ENCODE measurements around the gene TPD52L1.
A peak's percentile ranks its signal among the peaks of the same experiment; 100 is the strongest.
"Not testable (repeated sequence)": the region's sequence is repeated elsewhere in the genome, so short reads cannot be mapped to it uniquely, and the experiment has no call there.

Gene TPD52L1

GRCh38 chr6:125153391-125154117 lies at the start of gene TPD52L1:
TSS of gene TPD52L1 (plus strand) at chr6:125153773. CDS start at chr6:125153952, 179 bp downstream.
- peak; percentile 28 for DNase-seq (ENCODE audit: extremely low read depth in 1 of 2, low read depth in 1 of 2)

DNA sequence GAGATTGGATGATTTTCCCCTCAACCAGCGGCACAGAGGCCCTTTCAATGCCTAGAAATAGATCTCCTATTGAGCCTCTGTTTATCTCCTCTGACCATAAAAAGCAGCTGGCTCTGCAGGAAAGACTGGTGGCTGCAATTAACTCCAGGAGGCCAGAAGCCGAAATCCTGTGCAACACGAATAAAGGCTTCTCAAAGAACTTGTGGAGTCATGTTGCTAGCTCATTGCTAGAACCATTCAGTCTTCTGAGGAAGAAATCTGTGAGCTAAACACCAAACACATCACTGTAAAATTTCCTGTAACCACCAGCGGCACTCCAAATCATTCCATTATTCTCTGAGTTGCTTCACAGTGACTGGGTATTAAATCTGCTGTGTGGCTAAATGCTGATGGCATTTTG lies 49.1 kb upstream of the TPD52L1 start:
- no peak for DNase-seq (ENCODE audit: extremely low read depth in 1 of 2, low read depth in 1 of 2)

GRCh38 chr6:125107048-125107447 lies 46.5 kb upstream of the TPD52L1 start:
- DNase-seq (ENCODE audit: extremely low read depth in 1 of 2, low read depth in 1 of 2) = no peak

GRCh38 chr6:125107896-125108295 lies 45.7 kb upstream of the TPD52L1 start:
- DNase-seq (ENCODE audit: extremely low read depth in 1 of 2, low read depth in 1 of 2) = no peak

GRCh38 chr6:125110056-125110455 lies 43.5 kb upstream of the TPD52L1 start:
- no peak for DNase-seq (ENCODE audit: extremely low read depth in 1 of 2, low read depth in 1 of 2)

GRCh38 chr6:125111219-125111983 lies 42.2 kb upstream of the TPD52L1 start:
- no peak for DNase-seq (ENCODE audit: extremely low read depth in 1 of 2, low read depth in 1 of 2)

GRCh38 chr6:125112934-125113333 lies 40.6 kb upstream of the TPD52L1 start:
- no peak for DNase-seq (ENCODE audit: extremely low read depth in 1 of 2, low read depth in 1 of 2)

DNA sequence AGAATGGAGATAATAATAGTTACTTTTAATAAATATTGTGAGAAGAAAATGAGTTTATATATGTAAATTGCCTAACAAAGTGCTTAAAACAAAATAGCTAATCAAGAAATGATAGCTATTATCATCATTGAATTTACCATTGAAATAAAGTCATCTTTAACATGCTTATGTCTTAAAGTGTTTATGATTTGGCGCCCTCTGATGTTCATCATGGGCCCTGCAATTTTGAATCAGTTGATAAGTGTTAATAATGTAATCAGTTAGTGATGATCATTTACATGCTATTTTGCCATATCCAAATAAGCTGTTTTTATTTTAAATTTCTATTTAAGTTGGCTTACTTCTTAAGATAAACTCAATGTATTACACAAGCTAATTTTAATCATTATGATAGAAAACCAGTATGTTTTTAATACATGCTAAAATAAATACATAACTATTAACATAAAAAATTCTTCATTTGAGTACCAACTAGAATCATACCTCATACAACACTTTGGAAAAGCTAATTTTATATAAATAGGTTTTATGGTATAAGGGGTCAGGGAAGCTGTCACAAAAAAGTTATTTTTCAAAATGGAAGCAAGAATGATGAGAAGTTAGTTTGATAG lies 39.2 kb upstream of the TPD52L1 start:
- peak in 1 of 2 donors; percentile 4 for DNase-seq (ENCODE audit: extremely low read depth in 1 of 2, low read depth in 1 of 2)

DNA sequence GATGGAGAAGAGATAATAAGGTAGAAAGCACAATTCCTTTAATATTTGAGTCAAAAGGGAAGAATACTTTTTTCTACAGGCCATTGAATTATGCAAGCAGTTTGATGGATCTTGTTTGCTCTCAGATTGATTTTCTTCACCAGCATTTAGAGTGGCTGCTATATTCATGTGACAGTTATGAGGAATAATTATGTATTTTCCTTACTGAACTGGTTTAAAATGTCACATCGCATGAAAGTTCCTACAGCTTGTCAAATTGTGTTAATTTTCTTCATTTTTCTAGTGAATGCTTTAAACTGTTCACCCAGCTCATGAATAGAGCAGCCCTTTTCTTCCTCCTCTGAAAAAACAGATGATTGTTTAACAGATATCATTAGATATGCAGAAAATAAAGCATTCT lies 37.4 kb upstream of the TPD52L1 start:
- DNase-seq (ENCODE audit: extremely low read depth in 1 of 2, low read depth in 1 of 2) = no peak

DNA sequence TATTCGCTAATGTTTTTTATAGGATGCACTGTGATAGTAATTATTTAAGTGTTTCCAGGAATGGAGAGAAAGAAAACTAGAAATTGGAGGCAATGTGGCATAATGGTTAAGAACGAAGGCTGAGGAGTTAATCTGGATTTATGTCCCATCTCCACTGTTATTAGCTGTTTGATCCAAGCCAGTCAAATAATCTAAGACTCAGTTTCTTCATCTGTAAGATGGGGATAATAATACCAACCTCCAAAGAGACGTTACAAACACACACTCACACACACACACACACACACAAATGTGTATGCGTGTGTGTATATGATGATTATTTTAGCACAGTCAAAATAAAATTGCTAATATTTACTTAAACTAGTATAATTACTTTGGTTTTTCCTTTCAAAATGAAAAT lies 36.9 kb upstream of the TPD52L1 start:
- DNase-seq (ENCODE audit: extremely low read depth in 1 of 2, low read depth in 1 of 2) = no peak

GRCh38 chr6:125117818-125118217 lies 35.8 kb upstream of the TPD52L1 start:
- no peak for DNase-seq (ENCODE audit: extremely low read depth in 1 of 2, low read depth in 1 of 2)

DNA sequence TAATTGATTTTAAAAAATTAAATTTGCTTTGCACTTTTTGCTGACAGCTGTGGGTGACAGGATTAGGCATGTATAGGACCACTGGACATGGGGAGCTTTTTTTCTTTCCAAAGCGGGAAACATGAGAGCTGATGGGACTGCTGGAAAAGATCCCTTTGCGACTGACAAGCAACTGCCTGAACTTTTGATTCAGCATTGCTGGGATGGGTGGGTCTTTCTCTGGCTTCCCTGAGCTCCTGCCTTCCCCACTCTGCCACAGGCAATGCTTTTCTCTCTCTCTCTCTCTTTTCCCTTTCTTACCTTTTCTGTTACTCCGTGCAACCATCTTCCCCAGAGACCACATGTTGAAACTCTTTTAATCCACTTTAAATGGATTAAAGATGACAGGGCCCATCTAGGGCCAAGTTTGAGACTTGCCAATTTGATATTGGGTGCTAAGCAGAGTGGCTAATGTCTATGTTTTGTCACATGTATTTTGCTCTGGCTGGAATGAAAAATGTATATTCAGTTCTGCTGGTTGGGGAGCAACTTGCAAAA lies 33.5 kb upstream of the TPD52L1 start:
- no peak for DNase-seq (ENCODE audit: extremely low read depth in 1 of 2, low read depth in 1 of 2)

DNA sequence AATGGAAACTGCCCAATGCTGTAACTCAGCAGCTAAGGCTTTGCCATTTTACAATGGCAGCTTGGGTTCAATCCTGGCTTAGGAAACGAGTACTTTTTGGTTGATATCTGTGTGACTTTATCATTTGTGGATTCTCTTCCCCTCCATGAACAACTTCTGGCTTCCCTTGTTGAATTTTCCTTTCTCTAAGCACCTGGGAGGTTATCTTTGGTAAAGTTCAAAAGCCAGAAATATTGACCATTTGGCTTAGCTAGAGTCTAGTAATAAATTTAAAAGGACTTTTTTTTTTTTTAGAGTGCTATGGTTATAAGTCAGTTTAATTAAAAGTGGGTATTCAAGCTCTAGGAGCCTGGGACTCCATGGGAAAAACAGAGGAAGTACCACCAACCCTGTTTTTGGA lies 31.7 kb upstream of the TPD52L1 start:
- DNase-seq (ENCODE audit: extremely low read depth in 1 of 2, low read depth in 1 of 2) = no peak

DNA sequence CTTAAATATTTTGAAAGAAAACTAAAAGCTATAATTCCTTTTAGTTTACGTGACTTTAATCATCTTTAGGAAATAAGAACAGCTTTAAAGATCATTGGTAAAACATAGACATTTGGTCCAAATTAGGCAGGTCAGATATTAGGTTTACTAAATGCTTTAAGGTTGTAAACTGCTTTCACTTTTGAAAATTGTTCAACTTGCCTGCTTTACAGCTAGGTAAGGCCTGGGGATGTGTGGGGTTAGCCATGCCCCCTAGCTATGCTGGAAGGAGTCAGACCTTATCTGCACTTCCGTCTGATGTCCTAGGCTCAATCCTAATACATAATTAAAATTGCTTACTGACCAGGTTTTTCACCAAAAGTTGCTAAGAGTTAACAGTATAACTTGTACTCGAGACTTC lies 30.5 kb upstream of the TPD52L1 start:
- DNase-seq (ENCODE audit: extremely low read depth in 1 of 2, low read depth in 1 of 2) = no peak

DNA sequence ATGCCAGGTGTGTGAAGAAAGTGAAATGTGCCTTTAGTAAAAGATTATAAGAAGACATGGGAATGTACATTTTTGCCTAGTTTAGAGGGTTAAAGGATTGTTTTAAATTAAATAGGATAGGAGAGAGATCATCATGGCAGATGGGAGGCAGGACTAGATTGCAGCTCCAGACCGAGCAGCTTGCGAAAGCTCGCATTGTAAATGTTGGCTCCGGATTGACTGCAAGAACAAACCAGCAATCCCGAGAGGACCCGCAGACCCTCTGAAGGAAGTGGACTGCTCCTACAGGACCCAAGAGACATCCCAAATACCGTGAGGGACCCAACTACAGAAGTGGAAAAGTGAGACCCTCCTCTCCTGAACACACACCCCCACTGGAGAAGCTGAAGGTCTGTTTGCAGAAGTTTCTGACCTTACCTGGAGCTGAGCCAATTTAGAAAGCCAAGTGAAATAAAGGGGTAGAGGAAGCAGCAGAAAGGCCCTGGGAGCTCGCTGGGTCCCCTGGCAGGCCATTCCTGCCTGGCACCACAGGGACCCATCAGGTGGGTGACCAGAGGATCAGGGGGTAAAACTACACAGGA lies 30.0 kb upstream of the TPD52L1 start:
- DNase-seq (ENCODE audit: extremely low read depth in 1 of 2, low read depth in 1 of 2) = no peak

GRCh38 chr6:125124049-125124669 lies 29.4 kb upstream of the TPD52L1 start:
- DNase-seq (ENCODE audit: extremely low read depth in 1 of 2, low read depth in 1 of 2) = no peak

- not testable (repeated sequence) for DNase-seq (ENCODE audit: extremely low read depth in 1 of 2, low read depth in 1 of 2)
These were observed 27.7 kb upstream of the TPD52L1 start for GRCh38 chr6:125125856-125126255.

GRCh38 chr6:125129354-125129753 lies 24.2 kb upstream of the TPD52L1 start:
- no peak for DNase-seq (ENCODE audit: extremely low read depth in 1 of 2, low read depth in 1 of 2)

GRCh38 chr6:125132058-125132457 lies 21.5 kb upstream of the TPD52L1 start:
- no peak for DNase-seq (ENCODE audit: extremely low read depth in 1 of 2, low read depth in 1 of 2)

GRCh38 chr6:125136378-125136777 lies 17.2 kb upstream of the TPD52L1 start:
- DNase-seq (ENCODE audit: extremely low read depth in 1 of 2, low read depth in 1 of 2) = no peak

DNA sequence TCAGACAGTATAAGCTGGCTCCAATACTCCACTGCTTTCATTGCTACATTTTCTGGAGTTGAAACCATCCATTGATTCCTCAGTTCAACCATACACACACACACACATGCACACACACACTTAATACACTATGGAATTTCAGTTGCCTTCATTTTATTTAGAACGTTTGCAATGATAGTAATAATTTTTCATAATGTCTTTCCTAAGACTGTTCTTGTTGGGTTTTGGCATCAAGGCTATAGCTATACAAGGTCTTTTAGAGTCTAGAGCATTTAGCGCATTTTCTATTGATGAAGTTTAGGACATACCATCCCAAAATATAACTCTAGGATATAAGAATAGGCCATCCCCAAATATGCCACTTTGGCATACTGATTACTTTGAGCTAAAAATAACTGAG lies 15.5 kb upstream of the TPD52L1 start:
- no peak for DNase-seq (ENCODE audit: extremely low read depth in 1 of 2, low read depth in 1 of 2)
